ENCODE results near the gene RNF148. TPM values are rescaled to one million over a fixed set of nuclear protein-coding genes. Genes with fewer than 3 reads are reported as not detected.

The RNF148 gene
- total RNA-seq, 1 donor from 2014 or later, result not detected

DNA sequence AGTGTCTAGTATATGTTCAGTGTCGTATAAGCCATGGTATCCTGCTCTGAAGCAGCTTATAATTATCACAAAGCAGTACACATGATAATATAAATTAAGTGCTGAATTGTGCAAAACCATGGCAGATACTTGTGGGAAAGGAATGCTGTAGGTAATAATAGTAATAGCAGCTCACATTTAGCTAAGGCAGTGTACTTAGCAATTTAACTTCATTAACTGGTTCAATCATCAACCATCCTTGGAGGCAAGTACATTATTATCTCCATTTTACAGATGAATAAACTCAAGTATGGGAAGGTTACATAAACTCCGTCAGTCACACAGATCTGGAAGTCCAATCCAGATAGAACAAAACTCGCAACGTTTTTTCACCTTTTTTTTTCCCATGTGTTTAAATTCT, 21.6 kb upstream of the RNF148 start:
- TF ChIP-seq, protein P1, sequence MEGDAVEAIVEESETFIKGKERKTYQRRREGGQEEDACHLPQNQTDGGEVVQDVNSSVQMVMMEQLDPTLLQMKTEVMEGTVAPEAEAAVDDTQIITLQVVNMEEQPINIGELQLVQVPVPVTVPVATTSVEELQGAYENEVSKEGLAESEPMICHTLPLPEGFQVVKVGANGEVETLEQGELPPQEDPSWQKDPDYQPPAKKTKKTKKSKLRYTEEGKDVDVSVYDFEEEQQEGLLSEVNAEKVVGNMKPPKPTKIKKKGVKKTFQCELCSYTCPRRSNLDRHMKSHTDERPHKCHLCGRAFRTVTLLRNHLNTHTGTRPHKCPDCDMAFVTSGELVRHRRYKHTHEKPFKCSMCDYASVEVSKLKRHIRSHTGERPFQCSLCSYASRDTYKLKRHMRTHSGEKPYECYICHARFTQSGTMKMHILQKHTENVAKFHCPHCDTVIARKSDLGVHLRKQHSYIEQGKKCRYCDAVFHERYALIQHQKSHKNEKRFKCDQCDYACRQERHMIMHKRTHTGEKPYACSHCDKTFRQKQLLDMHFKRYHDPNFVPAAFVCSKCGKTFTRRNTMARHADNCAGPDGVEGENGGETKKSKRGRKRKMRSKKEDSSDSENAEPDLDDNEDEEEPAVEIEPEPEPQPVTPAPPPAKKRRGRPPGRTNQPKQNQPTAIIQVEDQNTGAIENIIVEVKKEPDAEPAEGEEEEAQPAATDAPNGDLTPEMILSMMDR (IDR thresholded peaks at IDR 0.05), result no peak
- ChIA-PET CTCF (no interaction called here), POLR2A (no interaction called here)
- ATAC-seq (ENCODE audit: low read depth) (no peak), DNase-seq (no peak)
- intact Hi-C loops (cut with micrococcal nuclease), result no loop called here
- Mint-ChIP-seq H3K27ac (no peak overlapping the region), H3K9me3 (peaks cover 3% of the 10 kb centered on the region), H3K4me3 (no peak overlapping the region), H3K36me3 (ENCODE audit: low read depth) (no peaks in the 10 kb centered on the region), H3K4me1 (no peaks in the 10 kb centered on the region), H3K27me3 (no peaks in the 10 kb centered on the region)

DNA sequence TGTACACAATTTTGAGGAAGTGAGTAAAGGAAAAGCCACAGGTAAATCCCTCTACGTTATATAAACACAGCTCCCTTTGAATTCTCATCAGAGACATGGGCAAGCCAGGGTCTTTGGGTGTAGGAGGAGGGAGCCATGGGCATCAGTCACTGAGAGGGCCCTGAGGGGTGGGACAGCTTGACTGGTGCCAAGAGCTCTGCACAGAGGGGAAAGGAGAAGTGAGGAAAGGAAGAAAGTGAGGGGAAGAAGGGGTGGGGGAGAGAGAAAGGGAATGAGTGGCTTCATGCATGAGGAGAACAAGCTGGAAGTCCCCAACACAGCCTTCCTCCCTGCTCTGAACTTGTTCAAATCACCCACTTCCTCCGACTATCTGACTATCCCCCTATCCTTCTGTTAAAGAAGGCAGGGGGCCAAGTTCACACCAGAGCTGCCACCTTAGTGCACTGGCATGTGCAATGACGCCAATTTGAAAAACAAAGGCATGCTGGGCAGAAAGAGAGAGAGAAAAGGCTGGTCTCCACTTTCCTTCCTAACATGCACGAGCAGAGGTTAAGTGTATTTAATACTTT, 16.4 kb upstream of the RNF148 start:
- Mint-ChIP-seq H3K27me3 (no peaks in the 10 kb centered on the region), H3K9me3 (peaks cover 3% of the 10 kb centered on the region), H3K4me3 (no peak overlapping the region), H3K27ac (no peak overlapping the region), H3K36me3 (ENCODE audit: low read depth) (no peaks in the 10 kb centered on the region), H3K4me1 (no peaks in the 10 kb centered on the region)
- CTCF ChIA-PET, result no interaction called here
- TF ChIP-seq, protein P1 (IDR thresholded peaks at IDR 0.05), result no peak
- ATAC-seq (ENCODE audit: low read depth) (no peak), DNase-seq (no peak)
- POLR2A ChIA-PET, result no interaction called here
- intact Hi-C loops (cut with micrococcal nuclease), result no loop called here

DNA sequence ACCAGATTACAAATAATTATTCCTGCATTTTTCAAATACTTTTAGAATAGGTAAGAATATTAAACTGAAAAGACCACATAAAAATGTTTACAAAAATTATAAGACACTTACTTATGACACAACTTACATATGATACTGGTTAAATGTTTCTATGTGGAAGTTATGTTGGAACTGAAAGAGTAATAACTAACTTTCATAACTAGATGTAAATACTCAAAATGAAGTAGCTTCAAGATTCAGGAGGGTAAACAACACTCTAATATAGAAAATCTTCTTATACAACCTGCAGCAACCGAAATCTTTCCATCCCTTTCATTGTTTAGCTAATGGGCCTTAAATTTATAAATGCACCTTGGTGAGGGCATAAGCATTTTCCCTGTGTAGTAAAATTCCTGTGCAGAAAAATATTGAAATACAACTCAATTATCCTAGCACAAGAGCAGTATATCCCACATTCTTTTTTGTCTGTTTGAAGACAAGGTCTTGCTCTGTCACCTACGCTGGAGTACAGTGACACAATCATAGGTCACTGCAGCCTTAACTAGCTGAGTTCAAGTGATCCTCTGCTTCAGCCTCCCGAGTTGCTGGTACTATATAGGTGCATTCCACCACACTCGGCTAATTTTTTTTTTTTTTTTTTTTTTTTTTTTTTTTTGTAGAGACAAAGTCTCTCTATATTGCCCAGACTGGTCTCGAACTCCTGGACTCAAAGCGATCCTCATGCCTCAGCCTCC, 14.8 kb upstream of the RNF148 start:
- DNase-seq (no peak), ATAC-seq (ENCODE audit: low read depth) (no peak)
- ChIA-PET CTCF (no interaction called here), POLR2A (no interaction called here)
- Mint-ChIP-seq H3K4me3 (no peak overlapping the region), H3K27me3 (no peaks in the 10 kb centered on the region), H3K27ac (no peak overlapping the region), H3K9me3 (peaks cover 3% of the 10 kb centered on the region), H3K4me1 (no peaks in the 10 kb centered on the region), H3K36me3 (ENCODE audit: low read depth) (no peaks in the 10 kb centered on the region)
- intact Hi-C loops (cut with micrococcal nuclease), result no loop called here
- TF ChIP-seq, protein P1 (IDR thresholded peaks at IDR 0.05), result no peak

DNA sequence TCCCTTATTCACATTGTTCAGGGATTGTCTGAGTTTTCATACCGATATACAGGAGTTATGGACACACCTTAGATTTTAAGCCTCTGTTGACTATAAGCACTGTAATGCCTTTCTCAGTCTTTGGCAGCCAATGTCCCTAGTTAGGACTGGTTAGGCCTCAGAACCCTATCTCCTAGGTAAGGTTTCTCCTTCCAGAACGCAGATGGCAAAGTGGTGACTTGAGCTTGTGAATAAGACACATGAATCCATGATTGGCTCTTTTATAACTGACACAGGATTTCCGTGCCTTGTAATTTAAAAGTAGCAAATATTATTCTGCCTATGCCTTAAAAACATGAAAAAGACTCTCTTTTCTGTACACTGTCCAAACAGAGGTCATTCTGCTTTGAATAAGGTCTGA, 12.5 kb upstream of the RNF148 start:
- TF ChIP-seq, protein P1 (IDR thresholded peaks at IDR 0.05), result no peak
- no peaks in the 10 kb centered on the region for H3K36me3 Mint-ChIP-seq (ENCODE audit: low read depth)
- H3K4me1 Mint-ChIP-seq, result no peaks in the 10 kb centered on the region
- ChIA-PET POLR2A (no interaction called here), CTCF (no interaction called here)
- intact Hi-C loops (cut with micrococcal nuclease), result no loop called here
- no peak for ATAC-seq (ENCODE audit: low read depth)
- H3K27ac Mint-ChIP-seq, result no peak overlapping the region
- no peaks in the 10 kb centered on the region for H3K27me3 Mint-ChIP-seq
- no peak overlapping the region for H3K4me3 Mint-ChIP-seq
- DNase-seq, result no peak
- no peaks in the 10 kb centered on the region for H3K9me3 Mint-ChIP-seq

DNA sequence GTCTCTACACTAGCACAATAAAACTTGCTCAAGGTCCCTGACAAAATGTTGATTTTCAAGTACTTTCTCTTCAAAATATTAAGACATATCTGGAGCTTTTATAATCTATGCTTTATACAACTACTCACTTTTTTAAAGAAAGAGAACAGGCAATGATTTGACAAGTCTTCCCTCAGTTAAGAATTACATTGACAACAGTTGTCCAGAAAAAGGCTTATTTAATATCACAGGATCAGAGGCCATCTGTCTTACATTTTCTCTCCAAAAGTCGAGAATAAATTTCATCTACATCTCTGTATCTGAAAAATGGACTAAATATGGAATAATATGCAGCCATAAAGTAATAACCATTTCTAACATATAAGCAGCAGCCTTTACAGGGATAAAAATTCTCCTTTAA, 8.2 kb upstream of the RNF148 start:
- CTCF ChIA-PET, result no interaction called here
- Mint-ChIP-seq H3K9me3 (peaks cover 3% of the 10 kb centered on the region), H3K4me3 (no peak overlapping the region), H3K4me1 (no peaks in the 10 kb centered on the region), H3K27me3 (no peaks in the 10 kb centered on the region), H3K36me3 (ENCODE audit: low read depth) (no peaks in the 10 kb centered on the region), H3K27ac (no peak overlapping the region)
- no peak for DNase-seq
- TF ChIP-seq, protein P1 (IDR thresholded peaks at IDR 0.05), result no peak
- intact Hi-C loops (cut with micrococcal nuclease), result no loop called here
- POLR2A ChIA-PET, result no interaction called here
- no peak for ATAC-seq (ENCODE audit: low read depth)
